IPS-11a (cell line): ENCODE measurements around the gene ACP1.

Source experiments
- H3K4me3 ChIP-seq: one replicate; pipeline ENCODE4 v1.5.1; 2013; ENCODE audit warnings: low read depth, low read length, control low read depth

ACP1 gene

DNA sequence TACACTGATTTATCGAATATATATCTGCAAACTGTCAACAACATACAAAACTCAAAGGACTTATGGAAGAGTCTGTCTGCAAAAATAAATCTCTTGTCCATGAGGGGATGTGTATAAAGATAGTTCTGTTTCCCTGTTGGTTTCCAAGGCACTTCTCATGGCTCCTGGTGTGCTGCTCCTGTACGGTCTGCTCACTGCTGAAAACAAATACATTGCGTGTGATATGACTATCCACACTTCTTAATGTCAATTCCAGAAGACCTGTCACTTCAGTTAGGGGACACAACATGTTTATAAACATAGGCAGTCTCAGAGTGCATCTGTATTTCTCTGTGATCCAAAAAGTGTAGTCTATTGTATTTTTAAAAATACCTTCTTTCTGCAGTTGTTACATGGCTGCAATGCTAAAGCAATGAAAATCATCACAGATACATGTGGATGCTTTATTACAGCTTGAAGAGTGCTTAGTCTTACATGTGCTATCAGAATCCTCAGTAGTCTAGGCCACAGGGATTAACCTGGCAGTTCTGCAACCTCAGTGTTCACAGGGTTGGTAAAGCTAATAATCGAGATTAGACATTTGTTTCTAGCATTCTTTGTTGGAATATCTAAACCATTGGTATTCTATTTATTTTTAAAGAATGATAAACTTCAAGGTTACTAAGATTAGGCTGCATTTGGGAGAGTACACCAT is 15.4 kb downstream of the ACP1 start:
- no peak overlapping the region for H3K4me3 ChIP-seq

DNA sequence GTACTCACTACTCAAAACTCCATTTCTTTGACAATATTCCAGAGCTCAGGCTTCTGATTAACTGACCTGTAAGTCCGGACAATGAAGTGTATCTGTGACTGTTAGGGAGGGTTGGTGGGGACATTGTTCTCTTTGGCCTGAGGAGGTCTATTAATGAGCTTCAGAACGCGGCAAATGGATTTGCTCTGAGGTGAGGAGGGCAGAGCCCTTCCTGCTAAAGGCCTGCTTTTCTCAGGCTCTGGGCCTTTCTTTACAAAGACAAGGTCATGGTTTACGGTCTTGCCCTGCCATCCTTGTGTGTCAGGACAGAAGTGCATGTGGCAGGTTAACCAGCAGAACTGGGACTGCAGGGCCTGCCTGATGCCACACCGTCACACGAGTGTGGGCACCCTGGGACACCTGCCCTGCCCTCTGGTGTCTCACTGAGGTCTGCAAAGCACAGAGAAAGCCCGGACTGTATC is 15.9 kb downstream of the ACP1 start:
- no peak overlapping the region for H3K4me3 ChIP-seq

DNA sequence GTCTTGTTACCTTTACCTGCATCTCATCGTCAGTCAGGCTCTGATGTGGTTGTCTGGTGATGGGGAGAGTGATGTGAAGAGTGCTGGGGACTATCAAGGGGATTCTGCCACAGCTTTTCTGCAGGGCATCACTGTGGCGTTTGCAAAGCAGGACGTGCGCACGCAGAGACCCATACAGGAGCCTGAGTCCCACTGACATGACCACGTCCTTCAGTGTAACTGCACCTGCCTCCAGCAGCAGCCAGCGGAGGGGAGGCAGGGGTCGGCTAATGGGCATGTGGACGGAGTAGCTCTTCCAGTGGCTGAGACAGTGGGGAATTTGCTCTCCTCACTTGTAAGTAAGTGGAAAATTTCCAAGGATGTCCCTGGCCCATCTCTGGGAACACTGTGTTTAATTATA is 16.6 kb downstream of the ACP1 start:
- H3K4me3 ChIP-seq = no peak overlapping the region

DNA sequence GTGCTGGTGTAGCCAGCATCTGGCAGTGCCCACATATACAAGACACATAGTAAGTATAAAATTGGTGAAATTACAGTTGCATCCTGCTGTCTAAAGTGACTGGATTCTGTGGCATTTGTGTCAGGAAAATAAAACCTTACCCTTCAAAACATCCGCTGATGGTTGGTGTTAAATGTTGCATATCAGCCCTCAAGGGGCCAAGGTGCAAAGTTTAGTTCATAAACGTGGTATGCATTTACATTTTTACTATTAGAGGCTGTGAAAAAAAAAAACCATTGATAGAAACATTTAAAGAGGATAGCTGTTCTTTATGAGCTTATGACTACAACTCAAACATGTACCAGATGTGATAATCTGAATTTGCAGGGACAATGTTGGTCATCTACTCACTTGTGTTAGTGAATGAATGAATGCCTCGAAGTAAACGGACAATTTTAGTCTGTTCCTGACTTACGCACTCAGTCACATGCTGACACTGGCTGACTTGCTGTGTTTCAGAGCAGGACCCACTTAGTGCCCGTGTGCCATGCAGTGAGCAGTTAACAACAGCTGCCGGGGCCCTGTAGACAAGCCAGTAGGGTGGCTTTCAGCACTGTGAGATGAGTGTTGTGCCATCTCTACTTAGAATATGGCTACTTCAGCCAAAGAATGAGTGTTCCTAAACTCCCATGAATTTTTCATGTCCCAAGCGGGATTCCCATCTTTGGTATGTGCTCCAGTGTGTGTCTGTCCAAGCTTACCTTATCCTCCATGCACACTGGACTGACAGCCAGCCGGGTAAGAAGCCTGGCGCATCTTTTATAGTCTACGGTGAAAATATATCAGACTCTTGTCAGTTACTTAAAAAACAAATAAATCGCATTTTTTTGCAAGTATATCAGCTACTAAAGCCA is 17.9 kb downstream of the ACP1 start:
- no peak overlapping the region for H3K4me3 ChIP-seq

DNA sequence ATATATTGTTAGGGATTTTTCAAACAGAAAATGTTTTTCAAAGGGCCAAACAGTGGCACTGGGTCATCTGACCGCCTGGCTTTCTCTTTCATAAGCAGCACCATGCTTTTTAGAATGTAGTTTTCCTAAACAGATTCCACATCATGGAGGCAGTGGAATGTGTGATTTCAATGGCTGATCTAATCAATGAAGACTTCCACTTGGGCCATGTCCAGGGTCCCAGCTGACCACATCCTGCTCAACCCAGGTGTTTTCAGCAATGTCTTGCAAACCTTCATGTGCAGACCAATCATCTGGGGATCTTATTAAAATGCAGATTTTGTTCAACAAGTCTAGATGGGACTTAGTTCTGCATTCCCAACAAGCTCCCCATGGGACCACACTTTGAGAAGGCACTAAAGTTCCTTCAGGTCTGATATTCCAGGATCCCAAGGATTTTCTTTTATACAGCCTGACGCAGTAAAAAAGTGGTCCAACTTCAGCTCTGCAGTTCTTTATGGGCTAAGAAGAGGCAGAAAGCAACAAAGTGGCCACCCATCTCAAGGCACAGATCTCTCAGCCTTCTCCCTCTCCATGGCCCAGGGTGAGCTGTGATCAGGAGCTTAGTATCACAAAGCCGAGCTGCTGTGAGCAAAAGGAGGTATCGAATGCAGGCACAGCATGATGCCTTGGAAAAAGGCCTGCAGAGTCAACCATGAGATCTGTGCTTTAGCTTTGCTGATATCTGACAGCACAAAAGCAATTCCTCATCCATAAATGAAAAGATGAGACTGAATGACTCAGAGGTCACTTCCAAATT is 19.4 kb downstream of the ACP1 start:
- no peak overlapping the region for H3K4me3 ChIP-seq

DNA sequence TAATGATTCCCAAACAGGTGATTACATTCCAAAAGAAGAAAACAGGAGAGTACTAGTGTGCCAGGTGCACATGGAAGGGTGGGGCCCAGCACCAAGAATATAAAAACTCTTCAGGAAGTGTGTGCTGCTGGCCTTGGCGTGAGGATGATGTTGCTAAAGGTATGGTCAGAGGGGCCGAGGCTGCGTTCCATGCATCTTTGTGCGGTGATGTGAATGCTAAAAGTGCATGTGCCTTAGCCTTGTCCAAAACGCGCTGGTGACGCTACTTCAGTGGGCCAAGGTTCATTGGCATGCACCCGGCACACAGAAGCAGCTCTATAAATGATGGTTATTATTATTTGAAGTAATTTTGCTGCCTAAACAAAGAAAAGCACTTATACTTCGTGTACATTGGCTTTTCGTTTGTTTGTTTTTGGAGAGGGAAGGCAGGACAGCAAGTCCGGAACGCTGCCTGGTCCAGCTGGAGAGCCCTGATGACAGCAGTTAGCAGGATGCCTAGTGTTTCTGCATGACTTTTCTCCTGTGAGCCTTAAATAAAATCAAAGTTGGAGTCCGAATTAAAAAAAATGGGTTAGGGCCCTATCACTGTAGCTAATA is 20.2 kb downstream of the ACP1 start:
- no peak overlapping the region for H3K4me3 ChIP-seq

DNA sequence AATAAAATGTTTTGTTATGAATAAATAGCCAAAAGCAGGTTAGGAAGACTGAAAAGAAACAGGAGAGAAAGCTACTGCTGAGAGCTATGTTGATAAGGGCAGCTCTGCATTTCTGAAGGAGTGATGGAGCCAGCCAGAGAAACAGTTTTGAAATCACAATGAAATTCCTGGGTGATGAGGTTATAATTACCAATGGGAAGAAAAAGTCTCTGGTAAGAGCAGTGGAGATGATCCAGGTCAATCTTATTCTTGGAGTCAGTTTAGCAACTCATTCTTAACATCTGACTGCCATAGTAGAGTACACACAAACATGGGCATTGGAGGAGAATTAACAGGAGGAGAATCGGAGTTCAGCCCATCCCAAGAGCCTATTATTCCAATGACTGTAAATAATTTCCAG is 20.8 kb downstream of the ACP1 start:
- H3K4me3 ChIP-seq = no peak overlapping the region

DNA sequence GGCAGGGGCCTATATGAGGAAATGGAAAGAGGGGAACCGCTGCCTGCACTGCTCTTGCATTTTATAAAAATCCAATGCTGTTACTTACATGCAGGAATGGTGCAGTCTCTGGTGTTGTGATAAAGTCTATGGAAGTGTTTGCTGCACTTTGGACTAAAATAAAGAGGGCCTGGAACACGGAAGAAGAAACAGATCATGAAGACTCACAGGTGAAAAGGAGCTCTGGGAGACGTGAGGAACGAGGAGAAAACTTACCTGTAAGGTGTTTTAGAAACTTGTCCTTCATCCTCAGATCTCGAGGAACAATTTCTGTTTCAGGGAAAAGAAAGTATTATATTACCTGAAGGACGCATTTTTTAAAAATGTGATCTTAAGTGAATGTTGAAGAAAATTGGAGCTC is 21.3 kb downstream of the ACP1 start:
- H3K4me3 ChIP-seq = no peak overlapping the region

DNA sequence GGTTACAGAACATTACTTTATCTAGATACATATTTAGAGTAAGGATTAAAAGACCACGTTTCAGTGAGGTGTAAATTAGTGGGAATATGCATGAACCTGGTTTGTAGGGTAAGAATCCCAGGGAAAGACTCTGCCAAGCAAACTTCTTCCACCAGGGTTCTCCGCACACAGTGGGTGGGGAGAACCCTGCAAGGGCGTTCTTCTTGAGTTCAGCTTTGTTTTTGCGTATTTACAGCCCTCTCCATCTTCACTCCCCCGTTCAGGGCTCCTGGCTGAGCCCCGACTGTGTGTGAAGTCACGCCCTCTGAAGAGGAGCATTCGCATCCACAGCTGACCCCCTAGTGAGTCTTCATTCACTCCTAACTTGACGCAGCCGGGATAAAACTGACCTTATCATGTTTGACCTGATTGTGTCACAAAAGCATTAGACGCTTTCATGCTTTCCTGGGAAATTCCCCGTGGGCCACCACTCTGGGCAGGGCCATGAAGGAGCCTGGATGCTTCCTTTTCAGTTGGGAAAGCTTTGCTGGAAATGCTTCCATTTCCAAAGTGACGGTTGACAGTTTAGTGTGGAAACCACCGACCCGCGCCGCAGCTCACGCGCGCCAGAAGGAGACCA is 22.1 kb downstream of the ACP1 start:
- peak overlapping the region; percentile 20 for H3K4me3 ChIP-seq

DNA sequence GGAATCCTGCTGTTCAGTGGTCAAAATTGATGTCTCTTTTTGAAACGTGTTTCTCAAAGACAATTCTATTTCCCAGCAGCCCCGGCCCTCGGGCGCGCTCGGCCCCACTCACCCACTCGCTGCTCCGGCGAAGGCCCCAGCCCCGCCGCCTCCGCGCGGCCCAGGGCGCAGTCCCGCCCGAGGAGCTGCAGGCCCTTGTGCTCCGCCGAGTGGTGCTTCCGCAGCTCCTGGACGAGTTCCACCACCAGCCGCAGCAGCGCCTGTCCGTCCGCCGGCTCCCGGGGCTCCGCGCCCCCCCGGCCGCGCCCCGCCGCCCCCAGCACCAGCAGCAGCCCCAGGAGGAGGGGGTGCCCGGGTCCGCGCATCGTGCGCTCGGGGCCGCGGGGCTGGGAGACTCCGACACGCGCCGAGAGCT is 22.7 kb downstream of the ACP1 start:
- H3K4me3 ChIP-seq = peak overlapping the region; percentile 20

DNA sequence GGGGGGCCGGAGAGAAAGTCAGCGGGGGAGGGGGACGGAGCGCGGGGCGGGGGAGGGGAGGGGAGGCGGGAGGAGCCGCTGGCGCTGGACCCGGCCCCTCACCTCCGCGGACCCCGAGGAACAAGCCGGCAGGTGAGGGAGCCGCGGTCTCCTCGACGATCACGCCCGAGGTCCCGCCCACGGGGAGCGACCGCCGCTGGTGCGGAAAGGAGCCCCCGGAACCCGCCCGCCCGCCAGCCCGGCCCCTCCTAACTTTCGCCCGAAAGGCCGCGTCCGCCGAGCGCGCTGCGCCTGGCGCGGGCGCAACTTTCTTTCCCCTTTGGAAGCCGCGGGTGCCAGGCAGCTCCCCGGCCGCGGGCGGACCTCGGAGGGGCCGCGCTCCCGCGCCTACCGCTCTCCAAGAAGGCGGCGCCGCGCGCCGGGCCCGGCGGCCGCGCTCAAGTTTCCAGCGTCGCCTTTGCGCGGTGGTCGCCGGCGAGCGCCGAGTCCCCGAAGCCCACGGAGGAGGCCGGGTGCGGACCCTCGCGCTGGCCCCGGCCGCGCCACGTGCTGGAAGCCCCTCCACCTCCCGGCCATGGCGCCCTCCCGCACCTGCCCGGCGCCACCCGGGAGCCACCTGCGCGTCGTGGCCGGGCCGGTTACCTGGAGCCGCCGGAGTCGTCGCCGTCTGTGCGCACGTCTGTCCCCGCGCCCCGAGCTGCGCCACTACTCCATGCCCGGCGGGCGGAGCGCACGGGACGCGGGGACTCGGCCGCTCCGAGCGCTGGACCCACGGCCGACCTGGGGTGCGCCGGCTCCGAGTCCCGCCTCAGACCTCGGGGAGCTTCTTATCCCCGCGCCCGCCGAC is 23.4 kb downstream of the ACP1 start, which contains the start of gene ALKAL2:
ALKAL2 (minus strand) TSS at position 181 of the 847 bp plus-strand sequence. CDS start 256 bp downstream, outside the sequence.
- H3K4me3 ChIP-seq = peak within 1 kb of the TSS; percentile 38

DNA sequence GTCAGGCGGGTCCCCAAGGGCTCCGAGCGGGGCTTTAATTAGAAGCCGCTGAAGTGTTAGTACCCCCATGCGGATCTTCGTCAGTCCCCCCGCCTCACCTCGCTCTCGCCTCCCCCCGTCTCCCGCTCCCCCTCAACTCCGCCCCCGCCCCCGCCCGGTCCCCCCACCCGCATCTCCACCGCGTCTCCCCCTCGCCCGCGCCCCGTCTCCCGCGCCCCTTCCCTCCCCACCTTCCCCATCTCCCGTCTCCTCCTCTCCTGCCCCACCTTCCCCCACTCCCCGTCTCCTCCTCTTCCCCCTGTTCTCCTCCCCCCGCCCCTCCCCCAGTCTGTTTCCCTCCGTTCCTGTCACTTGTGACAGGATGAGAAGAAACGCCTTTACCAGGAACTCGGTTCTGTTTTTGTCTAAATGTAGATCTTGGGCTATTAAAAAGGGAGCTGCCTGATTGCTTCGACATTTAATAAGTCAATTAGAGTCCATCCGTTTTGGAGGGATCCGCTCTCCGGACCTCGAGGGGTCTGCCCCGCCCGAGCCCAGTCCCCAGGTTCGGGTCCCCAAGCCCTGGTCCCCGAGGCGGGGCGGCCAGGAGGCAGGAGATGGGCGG is 24.1 kb downstream of the ACP1 start:
- H3K4me3 ChIP-seq = peak overlapping the region; percentile 42

DNA sequence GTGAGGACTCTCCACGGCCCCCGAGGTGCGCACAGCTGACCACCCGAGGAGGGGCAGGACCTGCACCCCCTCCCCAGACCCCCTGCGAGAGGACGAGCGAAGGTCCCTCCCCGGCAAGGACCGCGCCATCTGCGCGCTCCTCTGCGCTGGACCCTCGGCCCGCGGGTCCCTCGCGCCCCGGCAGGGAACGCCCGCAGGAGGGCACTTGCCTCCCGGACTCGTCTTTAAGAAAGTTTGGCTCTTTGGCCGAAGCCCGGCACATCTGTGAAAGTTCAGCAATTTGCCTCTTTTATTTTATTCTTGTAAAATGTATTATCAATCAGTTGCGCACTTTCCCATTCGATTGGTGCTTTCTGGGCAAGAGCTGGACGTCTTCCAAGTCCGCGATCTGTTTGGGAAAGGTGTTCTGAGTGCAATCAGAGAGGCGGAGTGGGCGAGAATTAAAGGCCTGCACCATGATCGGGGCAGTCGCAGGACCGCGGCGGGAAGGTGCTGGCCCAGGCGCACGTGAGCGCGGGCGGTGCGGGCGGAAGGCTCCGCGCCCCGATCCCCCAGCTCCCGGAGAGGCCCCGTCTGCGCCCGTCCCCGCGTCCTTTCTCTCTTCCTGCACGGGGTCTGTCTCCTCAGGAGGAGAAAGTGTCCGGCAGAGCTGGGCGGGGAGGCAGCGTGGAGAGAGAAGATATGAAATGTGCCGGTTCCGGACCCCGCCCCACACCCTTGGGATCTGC is 24.8 kb downstream of the ACP1 start:
- peak overlapping the region; percentile 42 for H3K4me3 ChIP-seq

DNA sequence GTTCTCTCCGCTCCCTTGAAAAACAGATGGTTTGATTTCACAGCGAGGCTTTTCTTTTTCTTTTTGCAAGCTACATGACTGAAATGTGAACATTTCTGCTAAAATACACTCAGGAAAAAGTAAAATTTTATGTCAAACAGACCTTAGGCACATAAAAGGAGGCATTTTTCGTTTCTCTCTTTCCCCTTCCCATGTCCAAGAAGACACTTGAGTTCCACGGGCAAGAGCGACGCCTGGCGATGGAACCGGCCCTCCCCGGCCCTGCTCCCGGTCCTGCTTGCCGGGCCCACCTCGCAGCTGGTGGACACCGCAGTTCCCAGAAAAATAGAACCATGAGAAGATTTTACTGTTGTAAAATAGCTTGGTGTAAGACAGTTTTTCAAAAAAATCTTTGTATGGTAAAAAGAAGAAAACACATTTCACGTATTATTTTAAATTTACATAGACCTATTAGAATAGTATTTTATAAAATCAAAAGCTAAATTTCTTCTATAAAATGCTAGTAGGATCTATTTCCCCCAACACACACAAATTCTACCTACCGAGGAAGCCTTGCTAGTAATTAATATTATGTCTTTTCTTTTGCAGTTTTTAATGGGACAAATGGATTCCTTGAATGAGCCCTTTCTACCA is 25.5 kb downstream of the ACP1 start:
- peak overlapping the region; percentile 42 for H3K4me3 ChIP-seq

DNA sequence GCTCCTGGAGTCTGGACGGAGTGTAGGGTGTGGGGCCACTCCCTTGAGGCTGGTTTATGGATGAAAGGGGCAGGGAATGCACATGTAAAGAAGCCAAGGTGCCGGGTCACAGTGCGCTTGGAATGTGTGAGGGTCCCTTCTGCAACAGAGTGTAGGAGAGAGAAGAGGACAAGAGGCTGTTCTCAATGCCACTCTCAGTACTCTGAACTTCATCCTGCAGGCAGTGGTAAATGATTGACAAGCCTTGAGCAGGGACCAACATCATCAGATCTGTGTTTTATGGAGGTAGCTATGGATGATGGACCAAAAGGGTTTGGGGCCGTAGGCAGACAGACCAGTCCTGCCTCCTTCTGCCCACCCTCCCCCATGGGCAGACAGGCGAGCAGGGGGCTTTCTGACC is 30.3 kb downstream of the ACP1 start:
- no peak overlapping the region for H3K4me3 ChIP-seq

DNA sequence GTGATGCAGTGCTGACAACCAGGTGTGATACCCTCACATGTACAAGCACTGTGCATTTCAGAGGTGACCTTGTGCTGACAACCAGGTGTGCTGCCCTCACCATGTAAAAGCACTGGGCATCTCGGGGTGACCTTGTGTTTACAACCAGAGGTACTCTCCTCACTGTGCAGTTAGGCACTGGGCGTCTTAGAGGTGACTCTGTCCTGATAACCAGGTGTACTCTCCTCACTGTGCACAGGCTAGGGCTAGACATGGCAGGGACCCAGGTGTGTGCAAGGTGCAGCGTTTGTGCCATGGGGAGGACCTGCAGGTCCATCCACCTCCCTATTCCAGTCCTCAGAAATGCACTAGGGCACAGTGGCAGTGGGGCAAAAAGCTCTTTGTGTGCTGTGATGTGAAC is 31.6 kb downstream of the ACP1 start:
- no peak overlapping the region for H3K4me3 ChIP-seq

DNA sequence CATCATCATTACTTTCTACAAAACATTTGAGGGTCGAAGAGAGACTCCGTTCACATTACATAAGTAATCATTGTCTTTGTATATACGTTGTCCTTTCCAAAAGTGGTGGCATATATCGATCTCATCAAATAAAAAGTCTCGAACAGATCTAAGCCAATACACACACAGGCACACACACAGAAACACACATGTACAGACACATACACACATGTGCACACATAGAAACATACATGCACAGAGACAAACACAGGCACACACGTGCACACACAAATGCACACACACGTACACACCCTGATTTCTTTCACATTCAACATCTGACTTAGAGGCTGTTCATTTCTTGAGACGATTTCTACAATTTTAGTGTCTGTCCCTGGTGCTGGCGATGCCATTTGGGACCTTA is 40.6 kb downstream of the ACP1 start:
- H3K4me3 ChIP-seq = no peak overlapping the region
